Neural cell (in vitro differentiated cells): ENCODE results near the gene KLHL36. TPM values are rescaled to one million over a fixed set of nuclear protein-coding genes. Genes with fewer than 3 reads are reported as not detected.

Source experiments
- H2AFZ ChIP-seq: fragments of 200-600, 300-800 bp; sonication (generic), shearing (Covaris generic); 2 replicates; pipeline ENCODE4 v1.6.0; 2014; ENCODE audit warnings: low read depth, mild to moderate bottlenecking, antibody characterized with exemption, low read length, moderate library complexity
- H3F3A ChIP-seq: fragments of 200-600 bp; shearing (Covaris generic); 2 replicates; pipeline ENCODE4 v1.6.1; 2016; ENCODE audit warnings: mild to moderate bottlenecking, moderate library complexity, mixed read lengths, antibody characterized with exemption, low read length; ENCODE audit not compliant: insufficient read depth, poor library complexity, severe bottlenecking
- H3K27ac ChIP-seq: fragments of 200-600, 300-800 bp; sonication (generic), shearing (Covaris generic); 2 replicates; pipeline ENCODE4 v1.5.1; 2014; ENCODE audit warnings: mild to moderate bottlenecking, low read length, moderate library complexity
- H3K27me3 ChIP-seq: fragments of 300-800, 200-600 bp; sonication (generic), shearing (Covaris generic); 2 replicates; pipeline ENCODE4 v1.6.0; 2014; ENCODE audit warnings: mild to moderate bottlenecking, low read depth, low read length, moderate library complexity; ENCODE audit not compliant: insufficient read depth
- H3K36me3 ChIP-seq: fragments of 300-800, 200-600 bp; sonication (generic), shearing (Covaris generic); 2 replicates; pipeline ENCODE4 v1.5.1; 2014; ENCODE audit warnings: mild to moderate bottlenecking, antibody characterized with exemption, low read length, moderate library complexity; ENCODE audit not compliant: insufficient read depth
- H3K4me2 ChIP-seq: fragments of 300-800, 200-600 bp; sonication (generic), shearing (Covaris generic); 2 replicates; pipeline ENCODE4 v1.6.0; 2014; ENCODE audit warnings: mild to moderate bottlenecking, low read length
- H3K4me3 ChIP-seq: fragments of 300-800, 200-600 bp; sonication (generic), shearing (Covaris generic); 2 replicates; pipeline ENCODE4 v1.5.1; 2014; ENCODE audit warnings: mild to moderate bottlenecking, low read length, moderate library complexity
- H3K79me2 ChIP-seq: fragments of 200-600 bp; shearing (Covaris generic); replicated peaks from 2 replicates; pipeline ENCODE4 v1.6.0; 2014; ENCODE audit warnings: mild to moderate bottlenecking, low read length, moderate library complexity; ENCODE audit not compliant: insufficient read depth
- H3K9ac ChIP-seq: fragments of 300-800, 200-600 bp; sonication (generic), shearing (Covaris generic); 2 replicates; pipeline ENCODE4 v1.6.1; 2016; ENCODE audit warnings: mild to moderate bottlenecking, low read length, mixed read lengths
- H3K9me2 ChIP-seq: fragments of 200-600 bp; shearing (Covaris generic); 2 replicates; pipeline ENCODE4 v1.6.1; 2016; ENCODE audit warnings: mild to moderate bottlenecking, low read length, mixed read lengths; ENCODE audit not compliant: insufficient read depth
- H3K9me3 ChIP-seq: fragments of 200-600, 300-800 bp; sonication (generic), shearing (Covaris generic); 2 replicates; pipeline ENCODE4 v1.6.1; 2016; ENCODE audit warnings: mild to moderate bottlenecking, mixed run types, low read length, moderate library complexity, mixed read lengths
- H4K20me1 ChIP-seq: fragments of 200-600 bp; shearing (Covaris generic); 2 replicates; pipeline ENCODE4 v1.6.1; 2016; ENCODE audit warnings: mild to moderate bottlenecking, mixed run types; ENCODE audit not compliant: insufficient read depth
- CTCF ChIP-seq: fragments of 450-650 bp; IDR thresholded peaks from 2 replicates; pipeline ENCODE4 v1.5.1; 2014; ENCODE audit warnings: antibody characterized with exemption, mild to moderate bottlenecking, moderate library complexity; ENCODE audit not compliant: poor library complexity, severe bottlenecking
- EP300 ChIP-seq: fragments of 450-650 bp; conservative IDR thresholded peaks from 2 replicates; pipeline ENCODE4 v1.6.1; 2014; ENCODE audit warnings: antibody characterized with exemption, mild to moderate bottlenecking, moderate library complexity; ENCODE audit not compliant: poor library complexity, severe bottlenecking
- EZH2 ChIP-seq: fragments of 200-600, 300-800 bp; shearing (Covaris generic), sonication (generic); IDR thresholded peaks from 2 replicates; pipeline ENCODE4 v1.6.1; 2014; ENCODE audit warnings: antibody characterized with exemption, low read length, borderline replicate concordance, mild to moderate bottlenecking; ENCODE audit not compliant: insufficient read depth, poor library complexity, severe bottlenecking
- MXI1 ChIP-seq: fragments of 450-650 bp; conservative IDR thresholded peaks from 2 replicates; pipeline ENCODE4 v1.6.1; 2014; ENCODE audit warnings: antibody characterized with exemption, mild to moderate bottlenecking; ENCODE audit not compliant: poor library complexity, severe bottlenecking
- POLR2AphosphoS5 ChIP-seq: IDR thresholded peaks from 2 replicates; pipeline ENCODE4 v1.6.1; 2012
- RAD21 ChIP-seq: fragments of 450-650 bp; conservative IDR thresholded peaks from 2 replicates; pipeline ENCODE4 v1.6.1; 2014; ENCODE audit warnings: antibody characterized with exemption, mild to moderate bottlenecking, moderate library complexity
- REST ChIP-seq: IDR thresholded peaks from 2 replicates; pipeline ENCODE4 v1.6.1; 2012; ENCODE audit warnings: borderline replicate concordance
- SMC3 ChIP-seq: fragments of 450-650 bp; conservative IDR thresholded peaks from 2 replicates; pipeline ENCODE4 v1.6.1; 2014; ENCODE audit warnings: antibody characterized with exemption, mild to moderate bottlenecking, moderate library complexity; ENCODE audit not compliant: poor library complexity
- TAF1 ChIP-seq: IDR thresholded peaks from 2 replicates; pipeline ENCODE4 v1.6.1; 2012; ENCODE audit warnings: low read depth
- polyA plus RNA-seq: library from polyadenylated mRNA; depleted of rRNA; stranded (reverse); fragments of >200 nt; gene quantifications from 2 replicates; pipeline ENCODE4 v1.2.3, GENCODE V29; 2014

Gene KLHL36
- polyA plus RNA-seq, 1 donor from 2014 or later: 43.8 TPM

DNA sequence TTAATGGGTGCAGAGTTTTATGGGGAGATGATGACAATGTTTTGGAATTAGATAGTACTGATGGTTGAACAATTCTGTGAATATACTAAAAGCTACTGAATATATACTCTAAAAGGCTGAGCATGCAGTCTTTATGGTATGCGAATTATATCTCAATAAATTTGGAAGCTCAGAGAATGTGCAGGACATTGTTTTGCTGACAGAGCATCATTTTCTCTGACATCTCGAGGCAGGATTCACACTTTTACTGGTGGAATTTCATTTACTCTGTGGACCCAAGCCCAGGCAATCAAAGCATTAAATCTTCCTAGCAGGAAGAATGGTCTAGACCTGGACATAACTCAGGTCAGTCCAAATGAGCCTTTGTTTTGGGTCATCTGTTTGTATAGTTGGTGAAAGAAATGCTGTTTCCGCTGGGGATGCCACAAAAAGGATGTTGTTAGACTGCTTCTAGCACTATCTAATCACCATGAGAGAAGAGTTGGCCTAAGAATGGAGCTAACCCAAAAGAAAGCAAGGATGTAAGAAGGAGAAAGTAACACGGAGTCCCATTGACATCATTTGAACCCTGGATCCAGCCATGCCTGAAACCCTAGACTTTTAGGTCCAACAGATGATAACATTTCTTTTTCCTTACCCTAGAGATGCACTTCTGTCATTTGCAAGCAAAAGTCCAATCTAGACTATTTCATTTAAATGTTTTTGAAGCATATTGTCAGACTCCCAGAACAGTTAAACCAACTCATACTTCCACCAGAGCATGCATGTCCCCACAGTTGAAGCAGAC lies 32.7 kb downstream of the KLHL36 start:
- Histone ChIP-seq H3K9me3 (no peaks in the 10 kb centered on the region), H3K4me3 (no peak overlapping the region), H3K9ac (no peak overlapping the region), H3K79me2 (no peaks in the 10 kb centered on the region), H3K36me3 (no peaks in the 10 kb centered on the region), H3K9me2 (no peaks in the 10 kb centered on the region), H3K4me2 (no peak overlapping the region), H3K27me3 (no peaks in the 10 kb centered on the region), H3F3A (no peaks in the 10 kb centered on the region), H2AFZ (no peak overlapping the region), H4K20me1 (no peaks in the 10 kb centered on the region), H3K27ac (no peak overlapping the region)
- TF ChIP-seq EP300: no peak
- TF ChIP-seq CTCF: no peak
- TF ChIP-seq MXI1: no peak
- TF ChIP-seq SMC3: no peak
- no peak for TF ChIP-seq POLR2AphosphoS5
- no peak for TF ChIP-seq RAD21
- no peak for TF ChIP-seq EZH2
- no peak for TF ChIP-seq REST
- TF ChIP-seq TAF1: no peak

DNA sequence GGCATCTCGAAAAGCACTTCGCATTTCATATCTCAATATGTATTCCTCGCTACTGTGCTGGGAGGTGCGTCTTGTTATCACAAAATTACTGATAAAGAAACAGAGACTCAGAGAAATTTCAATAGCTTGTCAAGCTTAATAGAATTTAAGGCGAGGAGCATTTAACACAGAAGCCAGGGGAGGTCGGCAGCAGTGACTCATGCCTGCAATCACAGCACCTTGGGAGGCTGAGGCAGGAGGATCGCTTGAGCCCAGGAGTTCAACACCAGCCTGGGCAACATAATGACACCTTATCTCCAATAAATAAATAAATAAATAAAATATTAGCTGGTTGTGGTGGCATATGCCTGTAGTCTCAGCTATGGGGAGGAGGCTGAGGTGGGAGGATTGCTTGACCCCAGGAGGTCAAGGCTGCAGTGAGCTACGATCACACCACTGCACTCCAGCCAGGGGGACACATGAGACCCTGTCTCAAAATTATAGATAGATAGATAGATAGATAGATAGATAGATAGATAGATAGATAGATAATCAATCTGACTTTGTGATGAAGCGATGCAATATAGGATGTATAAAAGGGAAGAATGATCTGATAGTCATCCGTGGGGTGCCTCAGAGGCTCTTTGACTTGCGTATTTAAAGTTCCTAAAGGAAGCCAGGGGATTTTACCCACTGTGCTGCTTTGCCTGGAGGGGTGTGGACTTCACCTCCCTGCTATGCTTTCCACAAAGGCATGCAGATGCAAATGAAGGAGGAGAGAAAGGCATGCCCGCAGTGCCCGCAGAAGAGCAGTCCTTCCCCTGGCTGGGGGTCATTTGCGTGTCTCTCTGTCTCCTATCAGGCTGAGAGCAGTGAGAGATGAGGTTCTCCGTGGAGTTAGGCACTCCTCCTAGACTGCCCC lies 35.6 kb downstream of the KLHL36 start:
- Histone ChIP-seq H2AFZ (no peak overlapping the region), H3K27ac (no peak overlapping the region), H4K20me1 (no peaks in the 10 kb centered on the region), H3K27me3 (no peaks in the 10 kb centered on the region), H3K4me2 (no peak overlapping the region), H3K9ac (no peak overlapping the region), H3K36me3 (no peaks in the 10 kb centered on the region), H3K4me3 (no peak overlapping the region), H3F3A (no peaks in the 10 kb centered on the region), H3K9me2 (no peaks in the 10 kb centered on the region), H3K9me3 (no peaks in the 10 kb centered on the region), H3K79me2 (no peaks in the 10 kb centered on the region)
- TF ChIP-seq CTCF (no peak), RAD21 (no peak), EZH2 (no peak), REST (no peak), MXI1 (no peak), SMC3 (no peak), TAF1 (no peak), EP300 (no peak)
